PFSK-1 (cell line): ENCODE data around the gene TRABD2A.

Experiments
- POLR2AphosphoS5 ChIP-seq: IDR thresholded peaks from 2 replicates; pipeline ENCODE4 v1.6.1; 2012; ENCODE audit warnings: low read depth, mild to moderate bottlenecking, control low read depth, low read length, moderate library complexity
- SIN3A ChIP-seq: IDR thresholded peaks from 2 replicates; pipeline ENCODE4 v1.6.1; 2012; ENCODE audit warnings: mild to moderate bottlenecking, low read length, moderate library complexity, borderline replicate concordance; ENCODE audit not compliant: insufficient read depth

- TF ChIP-seq SIN3A (no peak), POLR2AphosphoS5 (no peak)
Measured at GRCh38 chr2:84865181-84865783, 15.6 kb downstream of the TRABD2A start.
